Peyer's patch (tissue), 4 donors: ENCODE data around the gene TUG1.

Experiments used
- POLR2A ChIP-seq, 2 donors: fragments of 450-650 bp; IDR thresholded peaks; one replicate each; pipeline ENCODE4 v1.5.1; 2017; ENCODE audit warnings: antibody characterized with exemption in 2 of 2, mild to moderate bottlenecking in 2 of 2, moderate library complexity in 2 of 2
- TF ChIP-seq, protein P1 (sequence below), 6 experiments: fragments of 450-650 bp in 4 of 6; fragments of 200-600 bp in 2 of 6; sonication (generic) in 1 of 6; IDR thresholded peaks; one replicate each; pipeline ENCODE4 v1.5.1; 2017 to 2019; ENCODE audit warnings: antibody characterized with exemption in 6 of 6, mild to moderate bottlenecking in 3 of 6, moderate library complexity in 1 of 6

- TF ChIP-seq, protein P1, sequence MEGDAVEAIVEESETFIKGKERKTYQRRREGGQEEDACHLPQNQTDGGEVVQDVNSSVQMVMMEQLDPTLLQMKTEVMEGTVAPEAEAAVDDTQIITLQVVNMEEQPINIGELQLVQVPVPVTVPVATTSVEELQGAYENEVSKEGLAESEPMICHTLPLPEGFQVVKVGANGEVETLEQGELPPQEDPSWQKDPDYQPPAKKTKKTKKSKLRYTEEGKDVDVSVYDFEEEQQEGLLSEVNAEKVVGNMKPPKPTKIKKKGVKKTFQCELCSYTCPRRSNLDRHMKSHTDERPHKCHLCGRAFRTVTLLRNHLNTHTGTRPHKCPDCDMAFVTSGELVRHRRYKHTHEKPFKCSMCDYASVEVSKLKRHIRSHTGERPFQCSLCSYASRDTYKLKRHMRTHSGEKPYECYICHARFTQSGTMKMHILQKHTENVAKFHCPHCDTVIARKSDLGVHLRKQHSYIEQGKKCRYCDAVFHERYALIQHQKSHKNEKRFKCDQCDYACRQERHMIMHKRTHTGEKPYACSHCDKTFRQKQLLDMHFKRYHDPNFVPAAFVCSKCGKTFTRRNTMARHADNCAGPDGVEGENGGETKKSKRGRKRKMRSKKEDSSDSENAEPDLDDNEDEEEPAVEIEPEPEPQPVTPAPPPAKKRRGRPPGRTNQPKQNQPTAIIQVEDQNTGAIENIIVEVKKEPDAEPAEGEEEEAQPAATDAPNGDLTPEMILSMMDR (IDR thresholded peaks at IDR 0.05) = no peak
- no peak for TF ChIP-seq POLR2A (IDR thresholded peaks at IDR 0.05)
Observed at GRCh38 chr22:30994960-30995359, 25.9 kb downstream of the TUG1 start.
